Heart left ventricle (tissue), 16 donors: Measurements from ENCODE around the gene SLC38A2. TPM values are rescaled to one million over a fixed set of nuclear protein-coding genes. Genes with fewer than 3 reads are reported as not detected.

ENCODE experiments used
- ATAC-seq, 4 donors: fragments of 200-7000 bp; cut with Tn5 transposase; one replicate each; pipeline ENCODE4 v1.9.1; 2020 to 2022; ENCODE audit warnings: moderate library complexity in 4 of 4, mild to moderate bottlenecking in 3 of 4, moderate number of reproducible peaks in 1 of 4
- DNase-seq, 5 donors: peaks; one replicate each; pipeline ENCODE4 v3.0.0-alpha.2; 2020
- H3K27ac ChIP-seq, 12 donors: fragments of 200-600 bp; sonication (generic) in 4 of 12; one replicate each; pipeline versions ENCODE4 v1.5.0 to v1.8.0; 2016 to 2022; ENCODE audit warnings: mild to moderate bottlenecking in 2 of 12
- H3K27me3 ChIP-seq, 9 donors: fragments of 200-600 bp; sonication (generic) in 2 of 9; one replicate each; pipeline versions ENCODE4 v1.5.1 to v1.8.0; 2016 to 2022; ENCODE audit warnings: mild to moderate bottlenecking in 3 of 9
- H3K36me3 ChIP-seq, 9 donors: fragments of 200-600 bp; sonication (generic) in 2 of 9; one replicate each; pipeline versions ENCODE4 v1.5.0 to v1.8.0; 2018 to 2022; ENCODE audit warnings: mild to moderate bottlenecking in 2 of 9
- H3K4me1 ChIP-seq, 12 donors: fragments of 200-600 bp; sonication (generic) in 4 of 12; one replicate each; pipeline versions ENCODE4 v1.5.0 to v1.8.0; 2016 to 2022; ENCODE audit warnings: mild to moderate bottlenecking in 3 of 12
- H3K4me3 ChIP-seq, 12 donors: fragments of 200-600 bp; sonication (generic) in 4 of 12; one replicate each; pipeline versions ENCODE4 v1.5.0 to v1.8.0; 2017 to 2022; ENCODE audit warnings: mild to moderate bottlenecking in 9 of 12, moderate library complexity in 4 of 12
- H3K9me3 ChIP-seq, 12 donors: fragments of 200-600 bp; sonication (generic) in 4 of 12; one replicate each; pipeline versions ENCODE4 v1.5.0 to v1.8.0; 2016 to 2022; ENCODE audit warnings: mild to moderate bottlenecking in 1 of 12
- CTCF ChIP-seq, 12 donors: fragments of 200-600 bp; sonication (generic) in 4 of 12; IDR thresholded peaks; one replicate each; pipeline versions ENCODE4 v1.5.0 to v1.8.0; 2018 to 2022; ENCODE audit warnings: antibody characterized with exemption in 12 of 12, mild to moderate bottlenecking in 5 of 12
- POLR2A ChIP-seq, 2 donors: fragments of 450-650 bp; IDR thresholded peaks; one replicate each; pipeline ENCODE4 v1.6.1; 2017; ENCODE audit warnings: antibody characterized with exemption in 2 of 2, mild to moderate bottlenecking in 2 of 2, moderate library complexity in 2 of 2
- WGBS, 4 donors: extraction: QIAGEN DNeasy Blood & Tissue Kit in 2 of 4; methylation state at CpG; one replicate each; pipeline versions ENCODE4 v1.1.5 to v1.1.7; 2013 to 2018; 5-methylcytosine and 5-hydroxymethylcytosine counted together
- intact Hi-C, 10 donors: fragments of 100-400 bp; cut with DNase I; formaldehyde crosslinking; loops; one replicate each; pipeline versions ENCODE4 v1.11.1 to v1.14.2; 2022
- polyA plus RNA-seq, 2 donors: library from polyadenylated mRNA; stranded (reverse); fragments of 200-250 nt; gene quantifications; one replicate each; pipeline ENCODE4 v1.2.3, GENCODE V29; 2013
- total RNA-seq, 9 donors: library from RNA; depleted of rRNA in 2 of 9; stranded (reverse); fragments of >200 nt in 2 of 9; fragmentation: NEBNext Ultra II Directional in 3 of 9; extraction: Animal tissue kit (Norgen Biotek cat#: 25700) in 3 of 9; gene quantifications; one replicate each; pipeline versions ENCODE4 v1.1.0 to v1.2.4, GENCODE V29; 2016 to 2023
- donor health status: ischemic (EF 13 %, LVEDD 7.1; RV severe dilation, severe dysfunction).
- donor health status: healthy with polysubstance abuse.
- donor health status: DM: no; HTN: yes; CAD: no.
- donor health status: DM: no; HTN: no; CAD: no.
- donor health status: ischemic (EF 25% LVEDD 6.9; RV normal size, moderate dysfunction).
- donor health status: ischemic (EF 25% LVEDD 5.7; RV mildly dilated, moderate dysfunction).
- donor health status: healthy.
- donor health status: DM: yes; HTN: yes; CAD: no.
- donor health status: ischemic (EF 35%, LVEDD 5.7; RV mildly dilated, moderate dysfunction).
- donor health status: nonischemic (EF 11% LVEDD 7.7; RV severe dilation, severe dysfunction).
- donor health status: DM: yes; HTN: yes; CAD: no.
- donor health status: PGD.
- donor health status: ischemic (EF 29% LVEDD 5.4; RV normal size, mild dysfunction).
- donor health status: nonischemic (EF 23%, LVEDD 6.1; RV moderate dilation, normal function).

SLC38A2 gene
- total and polyA plus RNA-seq, 11 donors, result 39.7 to 373 (median 161) TPM

- Histone ChIP-seq H3K27ac (no peak overlapping the region), H3K9me3 (peaks cover 0 to 22% (median 7%) of the 10 kb centered on the region in 12 donors), H3K36me3 (no peaks in the 10 kb centered on the region), H3K27me3 (no peaks in the 10 kb centered on the region), H3K4me1 (no peaks in the 10 kb centered on the region), H3K4me3 (no peak overlapping the region)
- ATAC-seq, result no peak
- no peak for DNase-seq
- intact Hi-C loops, result no loop called here
- 34 to 60% (median 51%) methylated on average over 1 of the region's 1 CpG for WGBS, 4 donors
- TF ChIP-seq CTCF (IDR thresholded peaks at IDR 0.05) (no peak), POLR2A (IDR thresholded peaks at IDR 0.05) (no peak)
These were observed 51.8 kb downstream of the SLC38A2 start for GRCh38 chr12:46320731-46321130.

- TF ChIP-seq POLR2A (IDR thresholded peaks at IDR 0.05), result no peak
- TF ChIP-seq CTCF (IDR thresholded peaks at IDR 0.05), result no peak
- 59 to 71% (median 64%) methylated on average over 5 of the region's 5 CpGs for WGBS, 4 donors
- H3K4me1 ChIP-seq, result no peaks in the 10 kb centered on the region
- peaks cover 0 to 16% (median 0%) of the 10 kb centered on the region in 12 donors for H3K9me3 ChIP-seq
- no peak overlapping the region for H3K27ac ChIP-seq
- H3K36me3 ChIP-seq, result no peaks in the 10 kb centered on the region
- no peak overlapping the region for H3K4me3 ChIP-seq
- ATAC-seq (no peak), DNase-seq (no peak)
- H3K27me3 ChIP-seq, result no peaks in the 10 kb centered on the region
- intact Hi-C loops, result no loop called here
These were observed 54.5 kb downstream of the SLC38A2 start for GRCh38 chr12:46318037-46318436.

Other genes starting within 250 kb of the SLC38A2 start
- 100 to 1,000 TPM in 8 of 9 donors, 10 to 100 TPM in 1; 98.4 to 248 (median 157) TPM for gene SLC38A1, start 103.7 kb downstream of the SLC38A2 start, total RNA-seq
- 100 to 1,000 TPM in 1 of 2 donors, 10 to 100 TPM in 1; 41.5 to 250 TPM for gene SLC38A1, start 103.7 kb downstream of the SLC38A2 start, polyA plus RNA-seq